B cell (primary cell): ENCODE data around the gene CPD. TPM values are rescaled to one million over a fixed set of nuclear protein-coding genes. Genes with fewer than 3 reads are reported as not detected.

Experiments used
- ATAC-seq: fragments of 200-7000 bp; cut with Tn5 transposase; one replicate; pipeline ENCODE4 v1.10.0; 2021; ENCODE audit warnings: low read depth, mild to moderate bottlenecking, moderate number of reproducible peaks, moderate library complexity
- CTCF ChIA-PET: fragments of 350-600 bp; sonication (Branson Sonifier 250); formaldehyde crosslinking; loops from one replicate; lab custom pipeline; 2021; ENCODE audit warnings: antibody characterized with exemption, inconsistent platforms; lab: Charles Lee
- POLR2A ChIA-PET: fragments of 350-600 bp; sonication (Branson Sonifier 250); formaldehyde crosslinking; loops from one replicate; lab custom pipeline; 2021; ENCODE audit warnings: antibody characterized with exemption; lab: Charles Lee
- DNase-seq: peaks from one replicate; pipeline ENCODE4 v3.0.0; 2013
- H2AFZ ChIP-seq: 2 replicates; pipeline ENCODE4 v1.6.1; 2012; ENCODE audit warnings: mild to moderate bottlenecking, low read depth, low read length; ENCODE audit not compliant: insufficient read depth, poor library complexity, severe bottlenecking
- H3K27ac ChIP-seq, 2 donors: 1 replicate in 1 of 2; 2 replicates in 1 of 2; pipeline ENCODE4 v1.5.1; 2012 to 2013; ENCODE audit warnings: low read length in 2 of 2, mild to moderate bottlenecking in 2 of 2, moderate library complexity in 1 of 2
- H3K27me3 ChIP-seq, 4 experiments: fragments of 200-600 bp in 1 of 4; sonication (generic) in 1 of 4; replicated peaks in 1 of 4; 1 replicate in 2 of 4; 2 replicates in 2 of 4; pipeline versions ENCODE4 v1.6.1 to v1.7.0; 2013 to 2016; ENCODE audit warnings: low read length in 3 of 4, mild to moderate bottlenecking in 2 of 4, mixed read lengths in 1 of 4, moderate library complexity in 1 of 4; ENCODE audit not compliant: insufficient read depth in 4 of 4, control insufficient read depth in 3 of 4; ENCODE audit errors: control extremely low read depth in 1 of 4
- H3K36me3 ChIP-seq, 2 experiments: replicated peaks in 1 of 2; 1 replicate in 1 of 2; 2 replicates in 1 of 2; pipeline versions ENCODE4 v1.6.1 to v1.7.1; 2013; ENCODE audit warnings: low read length in 1 of 2; ENCODE audit not compliant: insufficient read depth in 2 of 2, control insufficient read depth in 1 of 2; ENCODE audit errors: control extremely low read depth in 1 of 2, extremely low read depth in 1 of 2
- H3K4me1 ChIP-seq, 2 donors: fragments of 200-600 bp in 1 of 2; sonication (generic) in 1 of 2; 1 replicate in 1 of 2; 2 replicates in 1 of 2; pipeline versions ENCODE4 v1.5.1 to v1.6.1; 2013 to 2017; ENCODE audit warnings: low read length in 2 of 2; ENCODE audit not compliant: control insufficient read depth in 2 of 2, insufficient read depth in 2 of 2
- H3K4me2 ChIP-seq: replicated peaks from 2 replicates; pipeline ENCODE3; 2012; ENCODE audit warnings: mild to moderate bottlenecking, low read depth, low read length; ENCODE audit not compliant: poor library complexity, severe bottlenecking
- H3K4me3 ChIP-seq, 5 experiments: fragments of 200-600 bp in 1 of 5; sonication (generic) in 1 of 5; 1 replicate in 3 of 5; 2 replicates in 2 of 5; pipeline versions ENCODE4 v1.5.1 to v1.7.0; 2011 to 2016; ENCODE audit warnings: low read length in 4 of 5, mild to moderate bottlenecking in 4 of 5, low read depth in 2 of 5, control low read depth in 1 of 5, moderate library complexity in 1 of 5; ENCODE audit not compliant: insufficient read depth in 1 of 5; ENCODE audit errors: control extremely low read depth in 1 of 5, extremely low read depth in 1 of 5
- H3K79me2 ChIP-seq: fragments of 200-600 bp; sonication (generic); one replicate; pipeline ENCODE4 v1.6.0; 2016; ENCODE audit warnings: low read length; ENCODE audit not compliant: control insufficient read depth, insufficient read depth
- H3K9ac ChIP-seq: fragments of 200-600 bp; sonication (generic); 2 replicates; pipeline ENCODE4 v1.6.1; 2017; ENCODE audit warnings: mild to moderate bottlenecking, low read length, moderate library complexity
- H3K9me3 ChIP-seq, 3 donors: one replicate each; pipeline versions ENCODE4 v1.6.1 to v1.7.1; 2013; ENCODE audit warnings: low read length in 2 of 3; ENCODE audit not compliant: control insufficient read depth in 2 of 3, insufficient read depth in 1 of 3; ENCODE audit errors: control extremely low read depth in 1 of 3
- H4K20me1 ChIP-seq: 2 replicates; pipeline ENCODE4 v1.6.0; 2012; ENCODE audit warnings: mild to moderate bottlenecking, low read length; ENCODE audit not compliant: insufficient read depth, control insufficient read depth, poor library complexity, severe bottlenecking
- H3K27ac Mint-ChIP-seq: one replicate; pipeline ENCODE4 v1.8.0; 2021; ENCODE audit warnings: mixed read lengths
- H3K27me3 Mint-ChIP-seq: one replicate; pipeline ENCODE4 v1.8.0; 2021; ENCODE audit warnings: mixed read lengths
- H3K4me1 Mint-ChIP-seq: one replicate; pipeline ENCODE4 v1.8.0; 2021; ENCODE audit warnings: mixed read lengths
- H3K4me3 Mint-ChIP-seq: one replicate; pipeline ENCODE4 v1.8.0; 2021; ENCODE audit warnings: mixed read lengths
- H3K9me3 Mint-ChIP-seq: one replicate; pipeline ENCODE4 v1.8.0; 2022; ENCODE audit warnings: mixed read lengths; ENCODE audit not compliant: insufficient read depth
- EZH2 ChIP-seq: IDR thresholded peaks from 2 replicates; pipeline ENCODE4 v1.6.1; 2012; ENCODE audit warnings: borderline replicate concordance, low read depth, mild to moderate bottlenecking, moderate library complexity, low read length; ENCODE audit not compliant: insufficient read depth, poor library complexity, severe bottlenecking
- WGBS: methylation state at CpG from one replicate; pipeline ENCODE4 v1.1.5; 2013; ENCODE audit warnings: missing lambda C conversion rate; ENCODE audit not compliant: insufficient coverage; 5-methylcytosine and 5-hydroxymethylcytosine counted together
- intact Hi-C: fragments of 100-400 bp; cut with micrococcal nuclease; formaldehyde crosslinking; loops from one replicate; pipeline ENCODE4 v1.10.0; 2022
- polyA minus RNA-seq: library from RNA; depleted of rRNA, polyadenylated mRNA; stranded (reverse); fragments of >200 nt; gene quantifications from 2 replicates; pipeline ENCODE4 v1.2.3, GENCODE V29; 2012
- polyA plus RNA-seq: library from polyadenylated mRNA; depleted of rRNA; stranded (reverse); fragments of >200 nt; gene quantifications from 2 replicates; pipeline ENCODE4 v1.2.3, GENCODE V29; 2012
- total RNA-seq, 2 donors: library from RNA; stranded (reverse); fragments of 120-200 nt in 1 of 2; gene quantifications; 1 replicate in 1 of 2; 2 replicates in 1 of 2; pipeline versions ENCODE4 v1.2.3 to v1.2.4, GENCODE V29; 2013 to 2022
- TF ChIP-seq, protein P1 (sequence below): fragments of 200-600 bp; IDR thresholded peaks from one replicate; pipeline ENCODE4 v1.8.0; 2022; ENCODE audit warnings: antibody characterized with exemption, mild to moderate bottlenecking

CPD gene
- total RNA-seq (12.5 and 15.6 TPM in 2 replicates), polyA plus RNA-seq (1.5 and 6.1 TPM in 2 replicates), polyA minus RNA-seq (8.9 and 12.8 TPM in 2 replicates)
- 8.4 TPM for total RNA-seq (2013)

- DNase-seq: peak; percentile 96
- H3K27me3 ChIP-seq: peaks cover 0 to 42% (median 41%) of the 10 kb centered on the region in 4 experiments
- peak within 1 kb of the TSS; percentile 83 for H3K4me2 ChIP-seq
- TF ChIP-seq, protein P1, sequence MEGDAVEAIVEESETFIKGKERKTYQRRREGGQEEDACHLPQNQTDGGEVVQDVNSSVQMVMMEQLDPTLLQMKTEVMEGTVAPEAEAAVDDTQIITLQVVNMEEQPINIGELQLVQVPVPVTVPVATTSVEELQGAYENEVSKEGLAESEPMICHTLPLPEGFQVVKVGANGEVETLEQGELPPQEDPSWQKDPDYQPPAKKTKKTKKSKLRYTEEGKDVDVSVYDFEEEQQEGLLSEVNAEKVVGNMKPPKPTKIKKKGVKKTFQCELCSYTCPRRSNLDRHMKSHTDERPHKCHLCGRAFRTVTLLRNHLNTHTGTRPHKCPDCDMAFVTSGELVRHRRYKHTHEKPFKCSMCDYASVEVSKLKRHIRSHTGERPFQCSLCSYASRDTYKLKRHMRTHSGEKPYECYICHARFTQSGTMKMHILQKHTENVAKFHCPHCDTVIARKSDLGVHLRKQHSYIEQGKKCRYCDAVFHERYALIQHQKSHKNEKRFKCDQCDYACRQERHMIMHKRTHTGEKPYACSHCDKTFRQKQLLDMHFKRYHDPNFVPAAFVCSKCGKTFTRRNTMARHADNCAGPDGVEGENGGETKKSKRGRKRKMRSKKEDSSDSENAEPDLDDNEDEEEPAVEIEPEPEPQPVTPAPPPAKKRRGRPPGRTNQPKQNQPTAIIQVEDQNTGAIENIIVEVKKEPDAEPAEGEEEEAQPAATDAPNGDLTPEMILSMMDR: no peak
- TF ChIP-seq EZH2: no peak
- H2AFZ ChIP-seq: peak within 1 kb of the TSS; percentile 89
- peaks cover 50% of the 10 kb centered on the region for H3K27me3 Mint-ChIP-seq
- H3K4me1 ChIP-seq: peaks cover 17 to 19% of the 10 kb centered on the region in 2 donors
- H3K9ac ChIP-seq: peak within 1 kb of the TSS; percentile 83
- H3K36me3 ChIP-seq: no peaks in the 10 kb centered on the region
- peaks cover 28% of the 10 kb centered on the region for H3K4me1 Mint-ChIP-seq
- H3K9me3 ChIP-seq: no peaks in the 10 kb centered on the region
- no peaks in the 10 kb centered on the region for H3K79me2 ChIP-seq
- WGBS: under 1% methylated on average over 59 of the region's 59 CpGs
- peak within 1 kb of the TSS in 1 of 2 donors; percentile 56 for H3K27ac ChIP-seq
- peaks cover 14% of the 10 kb centered on the region for H4K20me1 ChIP-seq
- H3K4me3 ChIP-seq: peak within 1 kb of the TSS; percentile 62 to 97 (median 77)
- ChIA-PET POLR2A (interaction anchor here (0.6 kb wide), 1 partner anchor 939 kb away, joined by 6 read pairs; no protein-coding TSS in a partner anchor), CTCF (interaction anchor here (2.6 kb wide), 1 partner anchor 275 kb away, joined by 9 read pairs; no protein-coding TSS in a partner anchor)
- peak within 1 kb of the TSS; percentile 80 for H3K27ac Mint-ChIP-seq
- no peaks in the 10 kb centered on the region for H3K9me3 Mint-ChIP-seq
- peak within 1 kb of the TSS; percentile 88 for H3K4me3 Mint-ChIP-seq
- peak; percentile 97 for ATAC-seq
- intact Hi-C loops: loop anchor here (1.0 to 10.0 kb wide), 5 partner anchors 87 to 1087 kb away; partner anchors contain the start of genes CRLF3, GOSR1 and NUFIP2
These were observed at the start of gene CPD for GRCh38 chr17:30378825-30379302. Gene CPD, plus strand, starts transcription at chr17:30378927. Its CDS starts 54 bp downstream, at chr17:30378981.

GRCh38 chr17:30332057-30332542 is 46.6 kb upstream of the CPD start:
- DNase-seq: no peak
- no peak overlapping the region for H3K9ac ChIP-seq
- H3K4me3 ChIP-seq: no peak overlapping the region
- no peak for TF ChIP-seq EZH2
- TF ChIP-seq, protein P1: no peak
- no peaks in the 10 kb centered on the region for H3K36me3 ChIP-seq
- no peak overlapping the region for H2AFZ ChIP-seq
- no peak overlapping the region for H3K4me2 ChIP-seq
- POLR2A ChIA-PET: interaction anchor here (0.7 kb wide), 2 partner anchors 39 to 168 kb away, joined by 4 to 7 read pairs; no protein-coding TSS in a partner anchor
- no peak overlapping the region for H3K4me3 Mint-ChIP-seq
- H3K27ac ChIP-seq: no peak overlapping the region
- WGBS: no CpG with 5 or more reads among the region's 4 CpGs
- H3K9me3 ChIP-seq: no peaks in the 10 kb centered on the region
- ATAC-seq: peak; percentile 47
- no peaks in the 10 kb centered on the region for H3K27me3 ChIP-seq
- no peaks in the 10 kb centered on the region for H3K79me2 ChIP-seq
- no peaks in the 10 kb centered on the region for H3K9me3 Mint-ChIP-seq
- H3K27ac Mint-ChIP-seq: no peak overlapping the region
- peaks cover 3% of the 10 kb centered on the region for H3K27me3 Mint-ChIP-seq
- H3K4me1 Mint-ChIP-seq: peaks cover 8% of the 10 kb centered on the region
- H3K4me1 ChIP-seq: peaks cover 2 to 5% of the 10 kb centered on the region in 2 donors
- CTCF ChIA-PET: interaction anchor here (1.3 to 1.5 kb wide), 2 partner anchors 9 to 206 kb away, joined by 5 to 6 read pairs; no protein-coding TSS in a partner anchor
- intact Hi-C loops: no loop called here
- H4K20me1 ChIP-seq: no peaks in the 10 kb centered on the region
